Measurements from ENCODE around the gene MTRF1L.
"Not testable (repeated sequence)": the region's sequence is repeated elsewhere in the genome, so short reads cannot be mapped to it uniquely, and the experiment has no call there.

The MTRF1L gene

DNA sequence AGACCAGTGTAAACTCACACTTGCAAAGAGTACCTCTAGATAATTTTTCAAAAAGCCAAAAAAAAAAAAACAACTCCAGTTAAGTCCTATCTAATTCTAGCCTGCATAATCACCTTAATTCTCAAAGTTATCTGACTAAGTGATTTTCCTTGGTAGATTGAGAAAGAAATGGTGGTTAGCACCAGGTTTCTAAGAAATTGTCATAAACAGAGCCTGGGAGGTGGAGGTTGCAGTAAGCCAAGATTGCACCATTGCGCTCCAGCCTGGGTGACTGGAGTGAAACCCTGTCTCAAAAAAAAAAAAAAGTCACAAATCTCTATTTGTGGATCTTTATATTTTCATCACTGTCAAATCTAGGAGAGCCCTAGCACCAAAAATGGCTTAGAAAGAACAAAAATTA, 28.6 kb downstream of the MTRF1L start:
- no peak for DNase-seq (ENCODE audit: low read depth in 2 of 2)

DNA sequence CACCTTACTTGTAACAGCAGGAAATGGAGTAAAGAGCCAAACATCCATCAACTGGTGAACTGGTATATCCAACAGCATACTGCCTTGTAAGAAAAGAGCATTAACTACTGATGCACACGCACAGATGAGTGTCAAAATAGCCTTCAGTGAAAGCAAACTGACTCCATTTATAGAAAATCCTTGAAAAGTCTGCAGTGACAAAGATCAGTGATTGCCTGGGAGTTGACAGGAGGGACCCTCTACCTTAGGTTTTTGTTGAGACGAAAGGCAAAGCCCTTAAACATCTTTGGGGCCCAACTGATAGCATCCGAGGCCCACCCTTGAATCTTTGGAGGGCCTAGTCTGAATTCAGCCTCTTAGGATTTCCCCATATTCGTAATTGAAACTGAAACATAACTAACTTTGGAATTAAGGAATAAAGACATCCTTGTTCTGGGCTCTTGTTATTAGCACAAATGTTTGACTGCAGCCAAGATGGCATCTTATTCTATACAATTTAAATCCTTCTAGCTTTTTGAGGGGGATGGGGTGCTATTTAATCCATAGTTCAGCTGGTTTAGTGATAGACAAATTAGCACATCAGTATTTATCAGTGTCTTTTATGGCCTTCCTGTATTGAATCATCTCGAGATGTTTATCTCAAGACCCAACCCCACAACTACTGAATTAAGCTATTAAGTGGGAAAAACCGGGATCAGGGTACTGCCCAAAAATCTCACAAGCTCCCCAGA, 32.7 kb downstream of the MTRF1L start:
- DNase-seq (ENCODE audit: low read depth in 2 of 2): no peak

DNA sequence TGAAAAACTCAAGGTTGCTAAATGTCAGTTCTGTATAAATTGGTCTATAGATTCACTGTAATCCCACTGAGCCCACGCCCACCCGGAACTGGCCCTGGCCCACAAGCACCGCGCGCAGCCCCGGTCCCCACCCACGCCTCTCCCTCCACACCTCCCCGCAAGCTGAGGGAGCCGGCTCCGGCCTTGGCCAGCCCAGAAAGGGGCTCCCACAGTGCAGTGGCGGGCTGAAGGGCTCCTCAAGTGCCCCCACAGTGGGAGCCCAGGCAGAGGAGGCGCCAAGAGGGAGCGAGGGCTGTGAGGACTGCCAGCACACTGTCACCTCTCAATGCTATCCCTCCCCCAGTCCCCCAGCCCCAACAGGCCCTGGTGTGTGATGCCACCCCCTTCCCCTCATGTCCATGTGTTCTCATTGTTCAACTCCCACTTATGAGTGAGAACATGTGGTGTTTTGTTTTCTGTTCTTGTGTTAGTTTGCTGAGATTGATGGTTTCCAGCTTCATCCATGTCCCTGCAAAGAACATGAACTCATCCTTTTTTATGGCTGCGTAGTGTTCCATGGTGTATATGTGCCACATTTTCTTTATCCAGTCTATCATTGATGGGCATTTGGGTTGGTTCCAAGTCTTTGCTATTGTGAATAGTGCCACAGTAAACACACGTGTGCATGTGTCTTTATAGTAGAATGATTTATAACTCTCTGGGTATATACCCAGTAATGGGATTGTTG, 36.2 kb downstream of the MTRF1L start:
- not testable (repeated sequence) for DNase-seq (ENCODE audit: low read depth in 2 of 2)

DNA sequence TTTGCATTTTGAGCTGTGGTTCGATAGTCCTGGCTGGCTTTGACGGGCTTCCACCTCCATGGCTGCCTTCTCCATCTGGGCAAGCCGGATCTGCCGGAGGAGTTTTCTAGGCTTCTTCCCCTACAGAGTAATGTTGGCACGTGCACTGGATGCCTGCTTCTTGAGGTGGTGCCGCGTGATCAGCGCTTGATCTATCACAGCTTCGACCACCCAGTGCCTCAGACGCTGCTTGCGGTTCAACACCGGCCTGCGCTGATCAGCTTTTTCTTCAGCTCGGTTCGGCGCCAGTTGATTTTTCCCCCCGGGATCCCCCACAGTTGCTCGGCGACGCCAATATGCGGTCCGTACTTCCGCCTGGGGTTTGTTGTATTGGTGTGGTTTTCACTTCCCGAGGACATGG, 43.2 kb downstream of the MTRF1L start:
- DNase-seq (ENCODE audit: low read depth in 2 of 2): no peak

DNA sequence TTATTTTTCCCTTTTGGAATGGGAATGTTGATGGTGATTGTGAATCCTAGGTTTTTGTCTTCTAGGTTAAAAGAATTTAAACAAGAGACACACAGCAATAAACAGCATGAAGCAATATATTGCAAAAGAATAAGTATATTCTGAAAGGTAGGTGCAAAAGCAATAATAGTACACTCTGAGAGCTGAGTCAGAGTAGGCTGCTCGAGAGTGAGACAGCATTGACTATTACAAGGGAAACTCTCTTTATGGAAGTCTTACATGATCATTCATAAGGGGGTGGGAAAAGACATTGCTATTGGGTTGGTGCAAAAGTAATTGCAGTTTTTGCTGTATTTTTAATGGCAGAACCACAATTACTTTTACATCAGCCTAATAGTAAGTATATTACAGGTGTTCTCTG, 44.7 kb downstream of the MTRF1L start:
- DNase-seq (ENCODE audit: low read depth in 2 of 2): no peak

DNA sequence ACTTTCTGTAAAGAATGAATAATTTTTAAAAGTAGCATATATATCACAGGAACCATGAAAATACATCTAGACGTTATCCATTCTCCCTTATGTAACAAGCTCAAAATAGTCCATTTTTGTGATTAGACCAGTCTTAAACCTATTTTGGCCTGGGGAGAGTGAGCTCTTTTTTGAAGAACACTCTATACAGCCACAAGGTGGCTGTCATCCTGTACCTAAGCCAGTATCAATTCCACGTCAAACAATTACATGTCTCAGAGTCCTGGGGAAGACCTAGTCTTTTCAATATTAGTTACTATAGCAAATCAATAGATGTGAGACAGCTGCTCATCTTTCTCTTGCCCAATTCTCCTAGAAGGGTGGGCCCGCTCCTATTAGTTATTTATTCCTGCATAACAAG, 48.1 kb downstream of the MTRF1L start:
- DNase-seq (ENCODE audit: low read depth in 2 of 2): no peak

DNA sequence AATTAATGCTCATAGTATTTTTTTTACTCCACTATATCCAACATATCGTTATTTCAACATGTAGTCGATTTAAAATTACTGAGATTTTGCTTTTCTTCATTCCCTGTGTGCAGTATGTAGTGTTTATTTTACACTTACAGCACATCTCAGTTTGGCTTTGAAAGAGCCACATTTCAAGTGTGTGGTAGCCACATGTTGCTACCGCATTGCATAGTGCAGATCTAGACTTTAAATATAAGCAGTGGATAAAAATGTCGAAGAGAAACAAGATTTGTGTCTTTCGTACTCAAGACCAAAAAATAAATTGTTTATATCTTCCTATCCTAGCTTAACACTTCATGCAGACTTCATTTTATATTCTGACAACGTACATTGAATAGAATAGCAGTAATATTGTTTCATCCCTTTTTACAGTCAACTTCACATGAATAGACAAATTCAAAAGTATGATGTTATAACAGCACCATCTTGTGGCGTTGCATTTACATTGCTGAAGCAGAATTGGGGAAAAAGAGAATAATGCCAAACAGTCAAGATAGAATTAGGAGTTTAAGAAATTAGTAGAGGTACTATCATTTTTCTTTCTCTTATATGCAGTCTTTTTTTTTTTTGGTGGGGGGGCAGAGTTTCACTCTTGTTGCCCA, 49.5 kb downstream of the MTRF1L start:
- no peak for DNase-seq (ENCODE audit: low read depth in 2 of 2)

DNA sequence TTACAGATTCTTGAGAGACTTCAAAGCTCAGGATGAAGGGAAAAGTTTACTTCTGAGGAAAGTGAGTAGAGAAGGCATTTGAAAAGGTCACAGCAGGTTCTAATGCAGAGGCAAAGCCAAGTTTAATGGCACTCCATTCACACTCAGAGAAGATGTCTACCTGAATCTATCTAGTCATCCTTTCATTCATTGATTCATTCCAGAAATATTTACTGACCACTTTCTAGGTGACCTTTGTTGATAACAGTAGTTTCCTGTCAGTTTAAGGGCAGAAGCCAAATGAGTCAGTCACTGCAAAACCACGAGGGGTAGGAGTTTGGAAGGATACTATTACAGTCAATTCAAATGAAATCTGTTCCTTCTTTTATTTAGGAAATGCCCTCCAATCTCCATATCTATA, 50.5 kb downstream of the MTRF1L start:
- DNase-seq (ENCODE audit: low read depth in 2 of 2): no peak

DNA sequence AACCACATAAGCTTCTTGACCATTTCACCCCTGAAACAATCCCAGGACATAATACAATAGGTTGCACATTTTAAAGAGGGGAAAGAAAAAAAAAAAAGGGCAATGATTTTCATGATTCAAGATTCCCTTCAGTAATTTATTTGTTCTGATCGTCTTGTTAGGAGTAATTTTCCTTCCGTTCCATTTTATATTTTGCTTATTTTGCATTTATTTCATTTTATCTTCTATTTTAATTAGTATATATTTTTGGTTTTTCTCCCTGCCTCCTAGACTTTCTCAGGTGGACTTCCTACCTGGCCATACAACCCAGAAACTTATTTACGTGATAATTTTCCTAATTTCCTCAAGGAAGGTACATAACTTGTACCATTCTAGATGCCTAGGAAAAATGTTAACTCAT, 52.3 kb downstream of the MTRF1L start:
- DNase-seq (ENCODE audit: low read depth in 2 of 2): no peak

DNA sequence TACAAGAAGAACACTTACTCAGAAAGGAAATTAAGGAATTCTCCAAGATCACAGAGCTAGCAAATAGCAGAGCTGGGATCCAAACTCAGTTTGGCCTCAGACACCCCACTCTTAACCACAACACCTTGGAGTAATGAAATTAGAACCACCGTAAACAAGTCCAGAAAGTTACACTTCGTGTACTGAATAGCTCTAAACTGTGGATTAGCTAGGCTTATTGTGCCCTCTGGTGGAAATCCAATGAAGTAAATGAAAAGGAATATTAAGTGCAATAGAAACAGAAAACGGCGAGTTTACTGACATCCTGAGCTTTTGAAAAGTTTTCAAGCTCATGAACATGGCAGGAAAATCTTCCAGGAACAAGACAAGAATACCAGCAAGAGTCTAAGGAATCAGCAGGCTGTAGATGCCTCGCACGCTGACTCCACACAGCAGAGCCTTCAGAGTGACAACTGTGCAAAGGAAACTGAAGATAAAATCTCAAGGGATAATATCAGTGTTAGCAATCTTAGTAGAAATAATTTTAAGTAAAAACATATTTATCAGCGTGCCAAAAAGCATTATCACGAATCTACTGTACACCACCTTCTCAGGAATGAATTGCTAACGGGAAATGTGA, 54.2 kb downstream of the MTRF1L start:
- DNase-seq (ENCODE audit: low read depth in 2 of 2): no peak

DNA sequence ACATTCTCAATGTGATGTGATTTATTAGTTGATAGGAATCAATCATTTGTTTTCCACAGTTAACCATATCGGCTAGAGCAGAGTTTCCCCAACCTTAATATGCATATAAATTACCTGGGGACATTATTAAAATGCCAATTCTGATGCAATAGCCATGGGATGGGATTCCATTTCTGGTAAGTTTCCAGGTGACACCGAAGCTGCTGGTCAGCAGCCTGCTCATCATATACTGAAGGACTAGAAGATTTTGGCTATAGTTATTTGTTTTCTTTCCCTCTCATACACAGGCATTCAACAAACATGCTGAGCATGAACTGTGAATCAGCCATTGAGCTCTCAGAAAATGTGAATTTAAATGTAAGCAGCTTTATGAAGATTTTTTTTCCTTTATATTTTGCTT, 55.5 kb downstream of the MTRF1L start:
- no peak for DNase-seq (ENCODE audit: low read depth in 2 of 2)

DNA sequence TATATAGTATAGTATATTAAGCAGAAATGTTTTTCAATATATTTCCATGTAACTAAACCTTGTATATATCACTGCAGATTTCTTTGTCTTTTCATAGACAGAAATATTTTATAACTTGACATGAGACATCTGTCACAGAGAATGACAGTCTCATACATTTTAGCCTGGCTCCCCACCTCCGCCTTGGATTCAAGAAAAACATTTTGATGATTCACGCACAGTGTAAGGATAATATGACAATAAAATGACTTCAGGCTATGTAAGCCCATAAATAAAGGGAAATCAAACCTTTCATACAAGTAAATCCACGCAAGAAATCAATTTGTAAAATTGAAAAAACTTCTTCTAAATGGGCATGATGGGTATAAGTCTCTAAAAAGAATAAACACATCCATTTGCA, 56.0 kb downstream of the MTRF1L start:
- DNase-seq (ENCODE audit: low read depth in 2 of 2): no peak

DNA sequence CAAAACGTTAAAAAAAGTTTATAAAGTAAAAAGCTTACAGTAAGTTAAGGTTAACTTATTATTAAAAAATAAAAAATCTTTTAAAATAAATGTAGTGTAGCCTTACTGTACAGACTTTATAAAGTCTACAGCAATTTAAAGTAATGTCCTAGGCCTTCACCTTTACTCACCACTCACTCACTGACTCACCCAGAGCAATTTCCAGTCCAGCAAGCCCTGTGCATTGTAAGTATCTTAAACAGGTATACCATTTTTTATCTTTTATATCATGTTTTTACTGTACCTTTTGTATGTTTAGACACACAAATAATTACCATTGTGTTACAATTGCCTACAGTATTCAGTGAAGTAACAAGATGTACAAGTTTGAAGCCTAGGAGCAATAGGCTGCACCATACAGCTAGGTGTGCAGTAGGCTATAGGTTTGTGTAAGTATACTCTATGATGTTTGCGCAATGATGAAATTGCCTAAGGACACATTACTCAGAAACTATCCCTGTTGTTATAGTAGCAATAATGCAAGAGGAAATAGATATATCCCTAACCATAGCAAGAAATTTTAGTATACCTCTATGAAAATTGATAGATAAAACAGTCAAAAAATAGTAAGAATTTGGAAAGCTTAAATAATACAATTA, 59.1 kb downstream of the MTRF1L start:
- no peak for DNase-seq (ENCODE audit: low read depth in 2 of 2)

DNA sequence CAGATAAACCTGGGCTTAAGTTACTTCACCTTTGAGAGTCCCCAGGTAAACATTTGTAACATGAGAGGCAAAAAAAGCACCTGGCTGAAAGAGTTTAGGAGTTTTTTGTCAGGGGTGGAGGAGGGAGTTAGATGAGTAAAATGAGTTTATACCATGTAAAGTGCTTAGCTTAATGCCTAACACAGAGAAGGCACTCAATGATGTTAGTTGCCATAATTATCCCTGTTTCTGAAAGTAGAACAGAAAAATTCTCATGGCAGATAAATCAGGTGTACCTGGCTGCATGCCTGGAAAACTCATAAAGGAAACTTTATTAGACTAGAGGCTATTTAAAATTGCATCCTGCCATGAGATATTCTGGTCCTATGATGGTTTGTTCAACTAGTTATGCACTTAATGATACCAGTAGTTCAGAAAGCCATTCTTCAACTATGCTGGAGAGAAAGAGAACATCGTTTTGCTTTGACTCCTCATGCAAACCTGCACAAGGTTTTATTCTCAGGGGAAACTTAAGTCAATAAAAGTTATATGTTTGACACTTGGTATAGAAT, 60.1 kb downstream of the MTRF1L start:
- no peak for DNase-seq (ENCODE audit: low read depth in 2 of 2)

DNA sequence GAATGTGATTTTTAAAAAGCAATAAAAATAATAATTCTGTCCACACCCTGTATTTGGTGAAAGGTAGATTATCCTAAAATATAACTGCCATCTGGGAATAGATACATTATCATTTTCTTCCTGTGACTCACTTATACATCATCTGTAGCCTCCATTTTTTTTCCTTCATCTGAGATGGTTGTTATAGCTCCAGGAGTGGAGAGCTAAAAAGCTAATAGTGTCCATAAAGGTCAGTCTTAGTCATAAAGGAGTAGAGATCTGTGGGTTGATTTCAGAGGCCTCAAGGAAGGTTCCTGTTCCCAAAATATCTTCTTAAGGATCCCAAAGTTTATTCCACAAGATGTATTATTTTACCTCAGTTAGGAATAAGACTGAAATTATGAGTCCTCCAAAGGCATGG, 60.8 kb downstream of the MTRF1L start:
- no peak for DNase-seq (ENCODE audit: low read depth in 2 of 2)

Data from activated CD4-positive, alpha-beta T cell treated with anti-CD3 and anti-CD28 coated beads for 24 hours (primary cell).